Caco-2 (cell line): ENCODE measurements around the gene USH2A. TPM values are rescaled to one million over a fixed set of nuclear protein-coding genes. Genes with fewer than 3 reads are reported as not detected.

ENCODE experiments used
- BruUV-seq: library from RNA; stranded (reverse); fragments of 400-500 nt; replicated peaks from 2 replicates; lab custom pipeline; 2021; lab: Mats Ljungman, UMichigan
- CTCF ChIA-PET: fragments of 300-600 bp; sonication (Branson Sonifier 250); formaldehyde crosslinking; loops from one replicate; lab custom pipeline; 2022; ENCODE audit warnings: antibody characterized with exemption; lab: Charles Lee
- POLR2A ChIA-PET: fragments of 300-600 bp; sonication (Branson Sonifier 250); formaldehyde crosslinking; loops from one replicate; lab custom pipeline; 2022; ENCODE audit warnings: antibody characterized with exemption; lab: Charles Lee
- DNase-seq, 2 experiments: peaks; one replicate each; pipeline versions ENCODE4 v3.0.0 to v3.0.0-alpha.2; 2020 to 2022
- H3K27me3 ChIP-seq: replicated peaks from 2 replicates; pipeline ENCODE4 v1.6.0; 2011; ENCODE audit warnings: low read length; ENCODE audit not compliant: control insufficient read depth, insufficient read depth
- H3K36me3 ChIP-seq: 2 replicates; pipeline ENCODE4 v1.5.1; 2011; ENCODE audit warnings: low read length; ENCODE audit not compliant: control insufficient read depth, insufficient read depth
- H3K4me1 ChIP-seq: fragments of 250-450 bp; sonication (Bioruptor Pico); 2 replicates; pipeline ENCODE4 v1.5.1; 2020; ENCODE audit warnings: mild to moderate bottlenecking
- H3K4me3 ChIP-seq: 2 replicates; pipeline ENCODE4 v1.5.1; 2011; ENCODE audit warnings: low read depth, mild to moderate bottlenecking, control low read depth, low read length
- H3K9me3 ChIP-seq: fragments of 250-450 bp; sonication (Bioruptor Pico); 2 replicates; pipeline ENCODE4 v1.5.1; 2020; ENCODE audit warnings: mild to moderate bottlenecking, moderate library complexity
- H3K27ac Mint-ChIP-seq: one replicate; pipeline ENCODE4 v1.8.0; 2022; ENCODE audit warnings: mixed read lengths; ENCODE audit not compliant: unreplicated experiment
- H3K27me3 Mint-ChIP-seq: one replicate; pipeline ENCODE4 v1.8.0; 2022; ENCODE audit warnings: mixed read lengths; ENCODE audit not compliant: insufficient read depth, unreplicated experiment
- H3K36me3 Mint-ChIP-seq: one replicate; pipeline ENCODE4 v1.8.0; 2022; ENCODE audit warnings: mild to moderate bottlenecking, mixed read lengths; ENCODE audit not compliant: insufficient read depth, unreplicated experiment
- H3K4me1 Mint-ChIP-seq: one replicate; pipeline ENCODE4 v1.8.0; 2022; ENCODE audit warnings: low read depth, mixed read lengths; ENCODE audit not compliant: unreplicated experiment
- H3K4me3 Mint-ChIP-seq: one replicate; pipeline ENCODE4 v1.8.0; 2022; ENCODE audit warnings: mild to moderate bottlenecking, moderate library complexity, mixed read lengths; ENCODE audit not compliant: unreplicated experiment
- H3K9me3 Mint-ChIP-seq: one replicate; pipeline ENCODE4 v1.8.0; 2022; ENCODE audit warnings: mixed read lengths; ENCODE audit not compliant: unreplicated experiment
- CTCF ChIP-seq, 2 experiments: fragments of 200-600 bp in 1 of 2; IDR thresholded peaks; 1 replicate in 1 of 2; 2 replicates in 1 of 2; pipeline versions ENCODE4 v1.5.1 to v1.8.0; 2011 to 2022; ENCODE audit warnings: antibody characterized with exemption in 1 of 2, control low read depth in 1 of 2, inconsistent platforms in 1 of 2, low read depth in 1 of 2, low read length in 1 of 2, mild to moderate bottlenecking in 1 of 2, moderate library complexity in 1 of 2; ENCODE audit not compliant: insufficient read depth in 1 of 2, severe bottlenecking in 1 of 2, unreplicated experiment in 1 of 2
- intact Hi-C: fragments of 100-400 bp; cut with micrococcal nuclease; formaldehyde crosslinking; loops from one replicate; pipeline ENCODE4 v1.10.0; 2022; ENCODE audit not compliant: unreplicated experiment
- total RNA-seq: library from RNA; stranded (reverse); gene quantifications from 2 replicates; pipeline ENCODE4 v1.2.3, GENCODE V29; 2022

USH2A gene
- total RNA-seq, 1 experiment from 2014 or later, result 0.11 TPM

GRCh38 chr1:216221260-216221700 is 202.0 kb downstream of the USH2A start:
- peak overlapping the region; percentile 24 for H3K27ac Mint-ChIP-seq
- intact Hi-C loops, result loop anchor here (1.0 to 10.0 kb wide), 7 partner anchors 104 to 504 kb away; partner anchors contain the start of genes ESRRG and USH2A

GRCh38 chr1:216216305-216216704 is 206.9 kb downstream of the USH2A start:
- H3K36me3 ChIP-seq, result no peaks in the 10 kb centered on the region
- DNase-seq, result no peak
- Mint-ChIP-seq H3K27ac (no peak overlapping the region), H3K36me3 (no peaks in the 10 kb centered on the region), H3K4me1 (peaks cover 4% of the 10 kb centered on the region), H3K4me3 (no peak overlapping the region), H3K27me3 (no peaks in the 10 kb centered on the region), H3K9me3 (no peaks in the 10 kb centered on the region)
- no TSS peak for BruUV-seq
- CTCF ChIA-PET, result no interaction called here
- no peaks in the 10 kb centered on the region for H3K9me3 ChIP-seq
- H3K4me1 ChIP-seq, result no peaks in the 10 kb centered on the region
- POLR2A ChIA-PET, result no interaction called here
- H3K27me3 ChIP-seq, result no peaks in the 10 kb centered on the region
- no peak overlapping the region for H3K4me3 ChIP-seq
- no peak for TF ChIP-seq CTCF (IDR thresholded peaks at IDR 0.05; ENCODE audit: insufficient read depth in 1 of 2, low read depth in 1 of 2, low read length in 1 of 2, severe bottlenecking in 1 of 2, unreplicated experiment in 1 of 2)
- intact Hi-C loops, result no loop called here

More at GRCh38 chr1:216221260-216221700, 202.0 kb downstream of the USH2A start:
- ChIA-PET CTCF (interaction anchor here (0.6 to 1.6 kb wide), 24 partner anchors 8 to 1369 kb away, joined by 3 to 13 read pairs (median 4); no protein-coding TSS in a partner anchor), POLR2A (no interaction called here)
- H3K4me3 Mint-ChIP-seq, result peak overlapping the region; percentile 73
- H3K4me3 ChIP-seq, result peak overlapping the region; percentile 37
- H3K27me3 ChIP-seq, result no peaks in the 10 kb centered on the region
- H3K9me3 Mint-ChIP-seq, result peaks cover 10% of the 10 kb centered on the region
- no peaks in the 10 kb centered on the region for H3K36me3 ChIP-seq
- H3K36me3 Mint-ChIP-seq, result no peaks in the 10 kb centered on the region
- peaks cover 13% of the 10 kb centered on the region for H3K4me1 Mint-ChIP-seq
- no peaks in the 10 kb centered on the region for H3K9me3 ChIP-seq
- peak; percentile 59 to 70 for DNase-seq
- BruUV-seq, result no TSS peak
- no peaks in the 10 kb centered on the region for H3K4me1 ChIP-seq
- H3K27me3 Mint-ChIP-seq, result no peaks in the 10 kb centered on the region
- peak; percentile 59 to 83 for TF ChIP-seq CTCF (IDR thresholded peaks at IDR 0.05; ENCODE audit: insufficient read depth in 1 of 2, low read depth in 1 of 2, low read length in 1 of 2, severe bottlenecking in 1 of 2, unreplicated experiment in 1 of 2)

DNA sequence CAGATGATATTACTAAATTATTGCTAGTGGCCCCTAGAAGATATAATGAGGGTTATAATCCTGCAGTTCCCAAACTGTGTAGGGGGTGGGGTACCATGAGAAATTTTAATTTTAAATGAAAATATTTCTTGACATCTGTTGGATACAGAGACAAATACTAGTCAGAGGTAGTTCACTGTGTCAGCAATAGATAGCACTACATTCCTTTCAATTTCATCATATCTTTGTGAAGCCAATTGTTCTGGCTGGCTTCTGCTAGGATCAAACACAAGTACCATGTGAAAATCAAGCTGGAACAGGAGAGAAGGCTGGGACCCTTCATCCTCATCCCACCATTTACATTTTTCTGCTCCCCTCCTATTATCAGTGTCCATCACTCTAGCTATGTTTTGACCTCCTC is 208.1 kb downstream of the USH2A start:
- Mint-ChIP-seq H3K4me1 (no peaks in the 10 kb centered on the region), H3K4me3 (no peak overlapping the region), H3K9me3 (no peaks in the 10 kb centered on the region), H3K27ac (no peak overlapping the region), H3K36me3 (no peaks in the 10 kb centered on the region), H3K27me3 (no peaks in the 10 kb centered on the region)
- DNase-seq, result no peak
- Histone ChIP-seq H3K36me3 (no peaks in the 10 kb centered on the region), H3K4me3 (no peak overlapping the region), H3K9me3 (no peaks in the 10 kb centered on the region), H3K27me3 (no peaks in the 10 kb centered on the region), H3K4me1 (no peaks in the 10 kb centered on the region)
- TF ChIP-seq CTCF (IDR thresholded peaks at IDR 0.05; ENCODE audit: insufficient read depth in 1 of 2, low read depth in 1 of 2, low read length in 1 of 2, severe bottlenecking in 1 of 2, unreplicated experiment in 1 of 2), result no peak
- CTCF ChIA-PET, result no interaction called here
- POLR2A ChIA-PET, result no interaction called here
- BruUV-seq, result no TSS peak
- intact Hi-C loops, result no loop called here
